ENCODE results near the gene CFAP74. TPM values are rescaled to one million over a fixed set of nuclear protein-coding genes. Genes with fewer than 3 reads are reported as not detected.

The CFAP74 gene
- total and polyA plus RNA-seq, 2 experiments from 2014 or later = not detected

DNA sequence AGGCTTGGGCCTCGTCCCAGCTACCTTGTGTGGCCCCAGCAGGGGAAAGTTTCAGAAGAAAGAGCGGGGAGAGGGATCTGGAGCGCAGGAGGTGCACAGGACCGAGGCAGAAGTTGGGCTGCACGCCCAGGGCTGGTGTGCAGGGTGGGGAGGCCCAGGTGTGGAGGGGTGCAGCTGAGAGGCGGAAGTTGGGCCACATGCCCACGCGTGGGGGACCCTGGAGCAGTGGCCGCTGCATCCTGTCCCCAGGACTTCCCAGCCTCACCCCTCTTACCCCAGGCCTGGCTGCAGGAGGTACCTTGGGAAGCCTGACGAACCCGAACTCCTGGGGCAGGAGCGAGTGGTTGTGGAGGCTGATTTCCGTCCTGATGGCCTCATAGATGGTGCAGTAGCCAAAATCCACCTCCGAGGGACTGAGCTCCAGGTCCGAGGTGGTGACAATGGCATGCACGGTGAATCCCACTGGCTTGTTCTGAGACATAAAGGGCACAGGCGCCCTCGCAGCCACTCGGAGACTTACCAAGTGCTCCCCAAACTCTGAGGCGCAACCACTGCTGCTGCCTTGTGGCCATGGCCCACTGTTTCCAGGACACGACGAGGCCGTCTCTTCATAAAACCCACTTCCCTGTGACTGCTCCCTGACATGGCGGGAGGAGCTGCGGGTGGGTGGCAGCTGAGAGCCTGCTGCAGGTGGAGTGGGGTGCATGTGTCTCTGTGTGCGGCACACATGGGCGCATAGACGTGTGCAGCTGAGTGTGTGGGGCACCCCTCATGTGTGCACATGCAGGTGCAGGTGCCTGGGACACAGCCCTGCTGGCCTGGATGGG lies 64.1 kb downstream of the CFAP74 start:
- H3K9me3 ChIP-seq (ENCODE audit: low read depth) = no peaks in the 10 kb centered on the region
- no peak overlapping the region for H3K27ac ChIP-seq
- no peaks in the 10 kb centered on the region for H3K36me3 ChIP-seq (replicated peaks; ENCODE audit: insufficient read depth, low read depth)
- H2AFZ ChIP-seq = no peak overlapping the region
- H3K9me2 ChIP-seq (replicated peaks; ENCODE audit: insufficient read depth) = no peaks in the 10 kb centered on the region
- H3K4me2 ChIP-seq = no peak overlapping the region
- TF ChIP-seq EZH2phosphoT487 (IDR thresholded peaks at IDR 0.05; ENCODE audit: low read depth, severe bottlenecking, unreplicated experiment) (no peak), EZH2 (IDR thresholded peaks at IDR 0.05; ENCODE audit: borderline replicate concordance) (no peak)
- TF ChIP-seq, protein P1, sequence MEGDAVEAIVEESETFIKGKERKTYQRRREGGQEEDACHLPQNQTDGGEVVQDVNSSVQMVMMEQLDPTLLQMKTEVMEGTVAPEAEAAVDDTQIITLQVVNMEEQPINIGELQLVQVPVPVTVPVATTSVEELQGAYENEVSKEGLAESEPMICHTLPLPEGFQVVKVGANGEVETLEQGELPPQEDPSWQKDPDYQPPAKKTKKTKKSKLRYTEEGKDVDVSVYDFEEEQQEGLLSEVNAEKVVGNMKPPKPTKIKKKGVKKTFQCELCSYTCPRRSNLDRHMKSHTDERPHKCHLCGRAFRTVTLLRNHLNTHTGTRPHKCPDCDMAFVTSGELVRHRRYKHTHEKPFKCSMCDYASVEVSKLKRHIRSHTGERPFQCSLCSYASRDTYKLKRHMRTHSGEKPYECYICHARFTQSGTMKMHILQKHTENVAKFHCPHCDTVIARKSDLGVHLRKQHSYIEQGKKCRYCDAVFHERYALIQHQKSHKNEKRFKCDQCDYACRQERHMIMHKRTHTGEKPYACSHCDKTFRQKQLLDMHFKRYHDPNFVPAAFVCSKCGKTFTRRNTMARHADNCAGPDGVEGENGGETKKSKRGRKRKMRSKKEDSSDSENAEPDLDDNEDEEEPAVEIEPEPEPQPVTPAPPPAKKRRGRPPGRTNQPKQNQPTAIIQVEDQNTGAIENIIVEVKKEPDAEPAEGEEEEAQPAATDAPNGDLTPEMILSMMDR (IDR thresholded peaks at IDR 0.05; ENCODE audit: poor library complexity) = no peak
- no peaks in the 10 kb centered on the region for H3K27me3 ChIP-seq
- H3K4me1 ChIP-seq (ENCODE audit: insufficient read depth) = no peaks in the 10 kb centered on the region
- WGBS (ENCODE audit: low lambda C conversion rate, missing lambda C conversion rate) = 94% methylated on average over 28 of the region's 28 CpGs
- peak; percentile 2 for DNase-seq (ENCODE audit: low spot score)
- H4K20me1 ChIP-seq (ENCODE audit: insufficient read depth, poor library complexity, severe bottlenecking) = no peaks in the 10 kb centered on the region
- H3K79me2 ChIP-seq = no peaks in the 10 kb centered on the region
- H3K4me3 ChIP-seq = no peak overlapping the region

DNA sequence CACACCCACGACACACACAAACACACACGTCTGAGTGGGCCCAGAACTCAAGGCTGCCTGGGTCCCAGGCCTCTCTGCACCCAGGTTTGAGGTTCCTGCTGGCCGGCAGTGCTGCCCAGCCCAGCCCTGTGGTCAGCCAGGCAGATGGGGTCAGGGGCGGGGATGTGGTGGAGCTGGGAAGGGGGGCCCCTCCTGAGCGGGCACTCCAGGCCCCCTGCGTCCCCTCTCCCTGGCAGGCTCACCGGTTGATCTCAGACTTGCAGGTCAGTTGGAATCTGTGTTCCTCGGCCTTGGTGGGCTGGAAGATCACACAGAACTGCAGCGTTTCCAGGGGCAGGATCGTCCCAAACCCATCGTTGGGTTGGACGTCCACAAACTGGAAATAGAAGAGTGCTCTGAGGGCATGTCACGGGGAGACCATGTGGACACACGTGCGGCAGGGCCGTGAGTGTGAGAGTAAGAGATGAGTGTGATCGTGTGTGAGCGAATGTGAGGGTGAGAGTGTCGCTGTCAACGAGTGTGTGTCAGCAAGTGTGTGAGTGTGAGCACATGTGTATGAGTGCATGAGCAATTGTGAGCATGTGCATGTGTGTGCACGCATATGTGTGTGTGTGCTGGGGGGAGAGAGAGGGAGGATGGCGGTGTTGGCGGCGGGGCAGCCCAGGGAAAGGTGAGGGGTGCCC lies 64.8 kb downstream of the CFAP74 start:
- Histone ChIP-seq H3K9me2 (replicated peaks; ENCODE audit: insufficient read depth) (no peaks in the 10 kb centered on the region), H3K27ac (no peak overlapping the region), H3K4me3 (no peak overlapping the region), H3K36me3 (replicated peaks; ENCODE audit: insufficient read depth, low read depth) (no peaks in the 10 kb centered on the region), H3K4me2 (no peak overlapping the region), H4K20me1 (ENCODE audit: insufficient read depth, poor library complexity, severe bottlenecking) (no peaks in the 10 kb centered on the region), H2AFZ (no peak overlapping the region), H3K4me1 (ENCODE audit: insufficient read depth) (no peaks in the 10 kb centered on the region), H3K9me3 (ENCODE audit: low read depth) (no peaks in the 10 kb centered on the region), H3K79me2 (no peaks in the 10 kb centered on the region), H3K27me3 (no peaks in the 10 kb centered on the region)
- no peak for DNase-seq (ENCODE audit: low spot score)
- no peak for TF ChIP-seq EZH2 (IDR thresholded peaks at IDR 0.05; ENCODE audit: borderline replicate concordance)
- TF ChIP-seq EZH2phosphoT487 (IDR thresholded peaks at IDR 0.05; ENCODE audit: low read depth, severe bottlenecking, unreplicated experiment) = no peak
- TF ChIP-seq, protein P1 (IDR thresholded peaks at IDR 0.05; ENCODE audit: poor library complexity) = no peak
- 87% methylated on average over 24 of the region's 24 CpGs for WGBS (ENCODE audit: low lambda C conversion rate, missing lambda C conversion rate)

DNA sequence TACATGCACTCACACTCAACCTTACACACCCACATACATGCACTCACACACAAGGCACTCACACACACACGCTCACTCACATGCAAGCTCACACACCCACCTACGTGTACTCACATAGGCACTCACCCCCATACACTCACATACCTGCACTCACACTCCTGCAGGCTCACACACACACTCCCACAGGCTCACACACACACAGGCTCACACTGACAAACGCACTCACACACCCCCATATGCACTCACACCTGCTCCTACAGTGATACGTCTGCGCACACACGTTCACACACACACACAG lies 65.4 kb downstream of the CFAP74 start:
- Histone ChIP-seq H3K4me1 (ENCODE audit: insufficient read depth) (no peaks in the 10 kb centered on the region), H3K27ac (no peak overlapping the region), H3K36me3 (replicated peaks; ENCODE audit: insufficient read depth, low read depth) (no peaks in the 10 kb centered on the region), H3K27me3 (no peaks in the 10 kb centered on the region), H4K20me1 (ENCODE audit: insufficient read depth, poor library complexity, severe bottlenecking) (no peaks in the 10 kb centered on the region), H3K4me2 (no peak overlapping the region), H2AFZ (no peak overlapping the region), H3K9me3 (ENCODE audit: low read depth) (no peaks in the 10 kb centered on the region), H3K9me2 (replicated peaks; ENCODE audit: insufficient read depth) (no peaks in the 10 kb centered on the region), H3K4me3 (no peak overlapping the region), H3K79me2 (no peaks in the 10 kb centered on the region)
- DNase-seq (ENCODE audit: low spot score) = no peak
- TF ChIP-seq EZH2 (IDR thresholded peaks at IDR 0.05; ENCODE audit: borderline replicate concordance) = no peak
- TF ChIP-seq, protein P1 (IDR thresholded peaks at IDR 0.05; ENCODE audit: poor library complexity) = no peak
- TF ChIP-seq EZH2phosphoT487 (IDR thresholded peaks at IDR 0.05; ENCODE audit: low read depth, severe bottlenecking, unreplicated experiment) = no peak
- WGBS (ENCODE audit: low lambda C conversion rate, missing lambda C conversion rate) = 79% methylated on average over 6 of the region's 6 CpGs
